ENCODE measurements around the gene ASIC4. TPM values are rescaled to one million over a fixed set of nuclear protein-coding genes. Genes with fewer than 3 reads are reported as not detected.

Gene ASIC4, protein sequence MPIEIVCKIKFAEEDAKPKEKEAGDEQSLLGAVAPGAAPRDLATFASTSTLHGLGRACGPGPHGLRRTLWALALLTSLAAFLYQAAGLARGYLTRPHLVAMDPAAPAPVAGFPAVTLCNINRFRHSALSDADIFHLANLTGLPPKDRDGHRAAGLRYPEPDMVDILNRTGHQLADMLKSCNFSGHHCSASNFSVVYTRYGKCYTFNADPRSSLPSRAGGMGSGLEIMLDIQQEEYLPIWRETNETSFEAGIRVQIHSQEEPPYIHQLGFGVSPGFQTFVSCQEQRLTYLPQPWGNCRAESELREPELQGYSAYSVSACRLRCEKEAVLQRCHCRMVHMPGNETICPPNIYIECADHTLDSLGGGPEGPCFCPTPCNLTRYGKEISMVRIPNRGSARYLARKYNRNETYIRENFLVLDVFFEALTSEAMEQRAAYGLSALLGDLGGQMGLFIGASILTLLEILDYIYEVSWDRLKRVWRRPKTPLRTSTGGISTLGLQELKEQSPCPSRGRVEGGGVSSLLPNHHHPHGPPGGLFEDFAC
- total RNA-seq (under 1 TPM in 3 of 5 donors, not detected in 2; 0.09 to 0.35 (median 0.20) TPM), total RNA-seq (0 to 0.35 (median 0.06) reads per million in 29 experiments)
- 0.17 TPM for total RNA-seq (2013)

- DNase-seq (peak in 1 of 35 experiments; percentile 18), ATAC-seq (replicated peaks in 1 of 4) (peak in 1 of 4 experiments; percentile 38)
- WGBS (ENCODE audit: insufficient coverage), result 7% methylated on average over 25 of the region's 31 CpGs
- peaks cover 8 to 94% of the 10 kb centered on the region in 2 experiments for H3K27me3 ChIP-seq (replicated peaks in 1 of 2; ENCODE audit: control insufficient read depth in 2 of 2, extremely low read depth in 1 of 2, insufficient read depth in 2 of 2, low read length in 1 of 2)
- H3K27ac Mint-ChIP-seq, result no peak within 1 kb of the TSS
- no peaks in the 10 kb centered on the region for H3K9me3 Mint-ChIP-seq
- no peaks in the 10 kb centered on the region for H3K36me3 ChIP-seq (ENCODE audit: control insufficient read depth in 2 of 2, extremely low read depth in 1 of 2, insufficient read depth in 1 of 2, low read length in 1 of 2)
- H3K4me1 ChIP-seq (ENCODE audit: control insufficient read depth in 1 of 2, extremely low read depth in 1 of 2, insufficient read depth in 2 of 2, low read length in 2 of 2), result peaks cover 3 to 22% of the 10 kb centered on the region in 2 experiments
- peak within 1 kb of the TSS in 1 of 3 donors; percentile 66 for H3K4me3 Mint-ChIP-seq
- H3K9me3 ChIP-seq, result no peaks in the 10 kb centered on the region
- ChIA-PET CTCF (no interaction called here), POLR2A (no interaction called here)
- peaks cover 26 to 33% (median 27%) of the 10 kb centered on the region in 3 donors for H3K4me1 Mint-ChIP-seq
- H3K4me3 ChIP-seq (ENCODE audit: control insufficient read depth in 1 of 2, extremely low read depth in 1 of 2, low read length in 1 of 2), result no peak within 1 kb of the TSS
- peaks cover 79 to 85% of the 10 kb centered on the region in 2 donors for H3K27me3 Mint-ChIP-seq
- no peak within 1 kb of the TSS for H3K27ac ChIP-seq (ENCODE audit: low read length)
- no peaks in the 10 kb centered on the region for H3K36me3 Mint-ChIP-seq
These were observed at the start of gene ASIC4 for GRCh38 chr2:219514196-219514761. ASIC4 (plus strand) TSS chr2:219514482; CDS start chr2:219514725, 243 bp downstream.

GRCh38 chr2:219465659-219466561 is 48.4 kb upstream of the ASIC4 start:
- Mint-ChIP-seq H3K27ac (no peak overlapping the region), H3K36me3 (no peaks in the 10 kb centered on the region), H3K27me3 (no peaks in the 10 kb centered on the region), H3K4me3 (no peak overlapping the region), H3K9me3 (no peaks in the 10 kb centered on the region), H3K4me1 (no peaks in the 10 kb centered on the region)
- POLR2A ChIA-PET, result no interaction called here
- H3K36me3 ChIP-seq (ENCODE audit: control insufficient read depth in 2 of 2, extremely low read depth in 1 of 2, insufficient read depth in 1 of 2, low read length in 1 of 2), result no peaks in the 10 kb centered on the region
- CTCF ChIA-PET, result no interaction called here
- H3K27me3 ChIP-seq (replicated peaks in 1 of 2; ENCODE audit: control insufficient read depth in 2 of 2, extremely low read depth in 1 of 2, insufficient read depth in 2 of 2, low read length in 1 of 2), result peaks cover 0 to 8% of the 10 kb centered on the region in 2 experiments
- H3K4me3 ChIP-seq (ENCODE audit: control insufficient read depth in 1 of 2, extremely low read depth in 1 of 2, low read length in 1 of 2), result no peak overlapping the region
- no peaks in the 10 kb centered on the region for H3K9me3 ChIP-seq
- DNase-seq (no peak), ATAC-seq (replicated peaks in 1 of 4) (no peak)
- H3K27ac ChIP-seq (ENCODE audit: low read length), result no peak overlapping the region
- peaks cover 0 to 3% of the 10 kb centered on the region in 2 experiments for H3K4me1 ChIP-seq (ENCODE audit: control insufficient read depth in 1 of 2, extremely low read depth in 1 of 2, insufficient read depth in 2 of 2, low read length in 2 of 2)
- WGBS (ENCODE audit: insufficient coverage), result 90% methylated on average over 32 of the region's 47 CpGs

DNA sequence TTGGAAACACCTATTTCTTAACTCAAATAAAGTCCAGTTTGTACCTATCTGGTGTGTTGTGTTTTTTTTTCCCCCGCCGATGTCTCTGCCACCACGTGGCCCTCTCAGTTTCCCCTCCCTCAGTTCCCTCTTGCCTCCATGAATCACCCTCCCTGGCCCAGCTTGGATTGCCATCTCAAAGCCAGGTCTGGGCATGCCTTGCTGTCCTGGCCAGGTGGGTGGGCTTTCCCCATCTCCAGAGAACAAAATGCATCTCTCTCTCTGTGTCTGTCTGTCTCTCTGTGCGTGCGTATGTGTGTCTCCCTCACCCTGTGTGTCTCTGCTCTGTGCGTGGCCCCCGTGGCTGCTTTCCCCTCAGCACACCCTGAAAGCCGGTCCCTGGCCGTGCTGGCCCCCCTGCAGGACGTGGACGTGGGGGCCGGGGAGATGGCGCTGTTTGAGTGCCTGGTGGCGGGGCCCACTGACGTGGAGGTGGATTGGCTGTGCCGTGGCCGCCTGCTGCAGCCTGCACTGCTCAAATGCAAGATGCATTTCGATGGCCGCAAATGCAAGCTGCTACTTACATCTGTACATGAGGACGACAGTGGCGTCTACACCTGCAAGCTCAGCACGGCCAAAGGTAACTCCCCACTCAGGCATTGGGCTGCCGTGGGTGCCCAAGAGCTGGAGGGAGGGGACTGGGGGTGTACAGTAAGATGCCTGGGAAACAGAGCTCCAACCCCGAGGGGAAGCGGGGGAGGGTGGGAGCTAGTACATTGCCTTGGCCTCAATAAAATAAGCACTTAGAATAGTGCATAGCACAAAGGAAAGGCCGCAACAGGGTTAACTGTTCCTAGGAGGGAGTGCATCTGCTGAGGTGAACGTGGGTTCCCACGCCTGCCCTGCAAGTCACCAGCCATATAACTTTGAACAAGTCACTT is 47.2 kb upstream of the ASIC4 start:
- Mint-ChIP-seq H3K36me3 (peaks cover 6% of the 10 kb centered on the region), H3K27ac (no peak overlapping the region), H3K4me3 (no peak overlapping the region), H3K27me3 (peaks cover 0 to 4% of the 10 kb centered on the region in 2 donors), H3K4me1 (no peaks in the 10 kb centered on the region), H3K9me3 (no peaks in the 10 kb centered on the region)
- DNase-seq, result no peak
- CTCF ChIA-PET, result interaction anchor here in 1 of 2 donors (0.5 kb wide), 1 partner anchor 153 kb away, joined by 10 read pairs; no protein-coding TSS in a partner anchor
- Histone ChIP-seq H3K4me1 (ENCODE audit: control insufficient read depth in 1 of 2, extremely low read depth in 1 of 2, insufficient read depth in 2 of 2, low read length in 2 of 2) (no peaks in the 10 kb centered on the region), H3K4me3 (ENCODE audit: control insufficient read depth in 1 of 2, extremely low read depth in 1 of 2, low read length in 1 of 2) (no peak overlapping the region), H3K36me3 (ENCODE audit: control insufficient read depth in 2 of 2, extremely low read depth in 1 of 2, insufficient read depth in 1 of 2, low read length in 1 of 2) (no peaks in the 10 kb centered on the region), H3K27ac (ENCODE audit: low read length) (no peak overlapping the region), H3K9me3 (no peaks in the 10 kb centered on the region), H3K27me3 (replicated peaks in 1 of 2; ENCODE audit: control insufficient read depth in 2 of 2, extremely low read depth in 1 of 2, insufficient read depth in 2 of 2, low read length in 1 of 2) (peaks cover 0 to 16% of the 10 kb centered on the region in 2 experiments)
- 83% methylated on average over 22 of the region's 28 CpGs for WGBS (ENCODE audit: insufficient coverage)
- POLR2A ChIA-PET, result no interaction called here
- no peak for ATAC-seq (replicated peaks in 1 of 4)

DNA sequence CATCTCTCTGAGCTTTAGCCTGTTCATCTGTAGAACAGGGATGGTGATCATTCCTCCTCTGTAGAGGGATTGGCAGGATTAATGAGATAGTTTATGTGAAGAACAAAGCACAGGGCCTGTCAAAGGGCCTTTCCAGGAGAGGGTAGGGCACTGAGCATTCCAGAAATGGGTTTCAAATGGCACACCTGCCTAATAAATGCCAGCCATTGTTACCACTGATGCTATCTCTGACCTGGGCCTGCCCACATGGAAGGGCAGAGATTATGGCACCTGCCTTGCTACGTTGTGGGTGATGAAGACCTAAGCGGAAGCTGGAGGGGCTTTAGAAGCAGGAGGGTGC is 46.6 kb upstream of the ASIC4 start:
- ChIA-PET POLR2A (no interaction called here), CTCF (interaction anchor here in 1 of 2 donors (0.5 kb wide), 1 partner anchor 152 kb away, joined by 10 read pairs; no protein-coding TSS in a partner anchor)
- no peaks in the 10 kb centered on the region for H3K4me1 ChIP-seq (ENCODE audit: control insufficient read depth in 1 of 2, extremely low read depth in 1 of 2, insufficient read depth in 2 of 2, low read length in 2 of 2)
- H3K4me3 ChIP-seq (ENCODE audit: control insufficient read depth in 1 of 2, extremely low read depth in 1 of 2, low read length in 1 of 2), result no peak overlapping the region
- peaks cover 6% of the 10 kb centered on the region for H3K36me3 Mint-ChIP-seq
- H3K27me3 ChIP-seq (replicated peaks in 1 of 2; ENCODE audit: control insufficient read depth in 2 of 2, extremely low read depth in 1 of 2, insufficient read depth in 2 of 2, low read length in 1 of 2), result peaks cover 0 to 20% of the 10 kb centered on the region in 2 experiments
- no peaks in the 10 kb centered on the region for H3K36me3 ChIP-seq (ENCODE audit: control insufficient read depth in 2 of 2, extremely low read depth in 1 of 2, insufficient read depth in 1 of 2, low read length in 1 of 2)
- no peak for DNase-seq
- no peaks in the 10 kb centered on the region for H3K9me3 ChIP-seq
- no peak overlapping the region for H3K27ac Mint-ChIP-seq
- H3K9me3 Mint-ChIP-seq, result no peaks in the 10 kb centered on the region
- 81% methylated on average over 2 of the region's 2 CpGs for WGBS (ENCODE audit: insufficient coverage)
- H3K27me3 Mint-ChIP-seq, result peaks cover 0 to 4% of the 10 kb centered on the region in 2 donors
- H3K4me3 Mint-ChIP-seq, result no peak overlapping the region
- H3K27ac ChIP-seq (ENCODE audit: low read length), result no peak overlapping the region
- ATAC-seq (replicated peaks in 1 of 4), result no peak
- no peaks in the 10 kb centered on the region for H3K4me1 Mint-ChIP-seq

- WGBS (ENCODE audit: insufficient coverage), result 81% methylated on average over 17 of the region's 23 CpGs
- CTCF ChIA-PET, result no interaction called here
These were observed 45.7 kb upstream of the ASIC4 start for GRCh38 chr2:219468410-219469185.

More at GRCh38 chr2:219468410-219469185, 45.7 kb upstream of the ASIC4 start:
- H3K4me1 Mint-ChIP-seq, result no peaks in the 10 kb centered on the region
- no peaks in the 10 kb centered on the region for H3K4me1 ChIP-seq (ENCODE audit: control insufficient read depth in 1 of 2, extremely low read depth in 1 of 2, insufficient read depth in 2 of 2, low read length in 2 of 2)
- H3K36me3 ChIP-seq (ENCODE audit: control insufficient read depth in 2 of 2, extremely low read depth in 1 of 2, insufficient read depth in 1 of 2, low read length in 1 of 2), result peaks cover 0 to 3% of the 10 kb centered on the region in 2 donors
- ATAC-seq (replicated peaks in 1 of 4), result no peak
- no peak overlapping the region for H3K4me3 ChIP-seq (ENCODE audit: control insufficient read depth in 1 of 2, extremely low read depth in 1 of 2, low read length in 1 of 2)
- peaks cover 6% of the 10 kb centered on the region for H3K36me3 Mint-ChIP-seq
- peaks cover 0 to 29% of the 10 kb centered on the region in 2 experiments for H3K27me3 ChIP-seq (replicated peaks in 1 of 2; ENCODE audit: control insufficient read depth in 2 of 2, extremely low read depth in 1 of 2, insufficient read depth in 2 of 2, low read length in 1 of 2)
- H3K9me3 Mint-ChIP-seq, result no peaks in the 10 kb centered on the region
- POLR2A ChIA-PET, result no interaction called here
- no peak overlapping the region for H3K4me3 Mint-ChIP-seq
- no peak overlapping the region for H3K27ac ChIP-seq (ENCODE audit: low read length)
- peaks cover 0 to 4% of the 10 kb centered on the region in 2 donors for H3K27me3 Mint-ChIP-seq
- no peaks in the 10 kb centered on the region for H3K9me3 ChIP-seq
- no peak overlapping the region for H3K27ac Mint-ChIP-seq
- no peak for DNase-seq
